HL-60/S4 treated with retinoic acid at 250 ng/mL for 4 days and 3 days (cell line): ENCODE data around the gene COL12A1.

Experiments used
- in situ Hi-C: fragments of 300-500 bp; cut with MboI; formaldehyde crosslinking; loops from 2 replicates; pipeline ENCODE4 v1.7.0; 2022; ENCODE audit warnings: low sequenced_read_pairs

COL12A1 gene

DNA sequence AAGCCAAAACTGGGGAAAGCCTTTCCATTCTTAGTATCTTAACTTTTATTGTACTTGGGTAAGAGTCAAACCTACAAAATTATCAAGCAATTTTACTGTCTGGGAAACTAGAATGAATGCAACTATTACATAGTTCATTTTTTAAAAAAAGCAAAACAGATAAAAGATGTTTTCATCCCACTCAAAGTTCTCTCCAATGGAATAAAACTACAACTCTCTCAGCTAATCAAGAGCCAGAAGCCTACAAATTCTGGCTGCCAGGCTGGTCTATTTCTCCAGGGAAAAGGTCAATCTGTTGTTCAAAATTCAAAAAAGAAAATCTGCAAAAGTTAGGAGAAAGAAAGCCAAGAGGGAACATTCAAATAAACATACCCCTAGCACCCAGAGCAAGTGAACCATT, 56.2 kb downstream of the COL12A1 start:
- in situ Hi-C loops, result no loop called here

DNA sequence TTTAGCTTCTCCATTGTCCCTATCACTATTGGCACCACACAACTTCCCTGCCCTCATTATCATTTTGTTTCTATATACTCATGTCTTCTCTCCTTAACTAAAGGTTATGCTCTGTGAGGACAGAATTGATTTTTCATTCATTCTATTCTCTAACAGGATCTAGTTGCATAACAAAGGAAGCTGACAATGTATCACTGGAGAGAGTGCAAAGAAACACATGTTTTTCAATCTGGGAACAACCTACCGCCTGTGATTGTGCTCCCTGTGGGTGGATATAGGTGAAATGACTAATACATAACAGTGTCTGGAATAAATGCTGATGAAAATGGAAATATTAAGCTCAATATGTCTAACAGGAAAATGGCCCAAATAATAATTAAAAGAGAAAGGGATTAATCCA, 56.6 kb downstream of the COL12A1 start:
- in situ Hi-C loops, result no loop called here

DNA sequence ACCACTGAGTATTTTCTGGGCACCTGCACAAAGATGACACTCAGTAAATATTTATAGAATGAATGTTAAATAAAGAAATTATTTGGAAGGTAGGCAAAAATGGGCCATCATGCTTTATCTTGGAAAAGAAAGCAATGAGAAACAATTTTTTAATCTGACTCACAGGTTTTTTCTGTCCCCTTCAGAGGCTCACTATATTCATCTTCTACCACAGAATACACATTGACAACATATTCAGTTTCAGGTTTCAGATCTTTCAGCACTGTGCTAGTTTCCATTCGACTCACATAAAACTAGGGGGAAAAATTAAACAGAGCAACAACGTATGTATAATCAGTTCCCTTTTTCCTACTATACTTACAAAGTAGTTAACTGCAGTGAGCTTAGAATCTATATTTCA, 58.3 kb downstream of the COL12A1 start:
- in situ Hi-C loops, result no loop called here

DNA sequence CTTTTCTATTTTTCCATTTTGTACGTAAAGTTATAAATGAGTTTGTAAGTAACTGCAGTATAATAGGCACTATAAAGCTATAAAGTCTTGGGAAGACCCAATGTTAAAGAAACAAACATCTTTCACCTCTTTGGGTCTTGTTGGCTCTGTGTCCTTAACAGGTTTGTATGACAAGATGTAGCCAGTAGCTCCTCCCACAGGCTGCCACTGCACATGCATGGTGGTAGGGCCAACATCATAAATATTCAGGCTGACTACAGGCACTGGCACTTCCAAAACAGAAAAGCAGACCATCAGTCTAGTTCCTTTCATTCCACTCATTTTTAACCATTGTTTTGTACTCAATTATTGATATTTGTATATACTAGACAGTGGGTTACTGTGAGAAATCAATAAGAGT, 59.9 kb downstream of the COL12A1 start:
- in situ Hi-C loops, result no loop called here

DNA sequence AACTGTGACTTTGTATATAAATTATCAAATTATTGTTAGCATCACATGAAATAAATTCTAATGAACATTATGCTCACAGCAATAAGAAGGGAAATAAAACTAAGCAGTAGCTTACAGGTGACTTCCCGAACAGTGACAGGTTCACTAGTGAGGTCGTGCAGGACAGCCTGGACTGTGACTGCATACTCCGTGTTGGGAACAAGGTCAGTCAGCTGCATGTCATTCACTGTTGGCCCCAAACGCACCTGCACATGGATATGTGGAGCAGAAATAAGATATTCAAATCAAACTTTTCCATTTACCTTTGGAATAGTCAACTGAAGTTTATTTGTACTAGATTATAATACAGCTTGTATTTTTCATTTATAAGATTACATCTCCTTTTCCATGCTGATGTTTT, 60.6 kb downstream of the COL12A1 start:
- in situ Hi-C loops, result no loop called here

DNA sequence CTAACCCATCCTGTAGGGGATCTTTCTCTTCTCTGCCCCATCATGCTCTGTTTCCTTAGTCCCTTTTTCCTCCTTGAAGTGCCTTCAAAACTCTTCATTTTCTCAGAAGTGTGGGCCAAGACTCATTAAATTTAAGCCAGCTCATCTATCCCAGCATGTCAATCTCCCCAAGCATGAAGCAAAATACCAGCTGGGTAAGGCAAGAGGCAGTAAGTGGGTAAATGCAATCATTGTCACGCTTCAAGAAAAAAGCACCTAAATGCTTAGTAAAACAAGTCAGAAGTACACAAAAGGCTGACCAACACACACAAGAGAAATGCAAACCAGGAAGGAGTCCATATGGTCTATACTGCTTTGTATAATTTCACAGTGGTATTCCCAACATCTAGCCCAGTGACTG, 61.5 kb downstream of the COL12A1 start:
- in situ Hi-C loops, result no loop called here

DNA sequence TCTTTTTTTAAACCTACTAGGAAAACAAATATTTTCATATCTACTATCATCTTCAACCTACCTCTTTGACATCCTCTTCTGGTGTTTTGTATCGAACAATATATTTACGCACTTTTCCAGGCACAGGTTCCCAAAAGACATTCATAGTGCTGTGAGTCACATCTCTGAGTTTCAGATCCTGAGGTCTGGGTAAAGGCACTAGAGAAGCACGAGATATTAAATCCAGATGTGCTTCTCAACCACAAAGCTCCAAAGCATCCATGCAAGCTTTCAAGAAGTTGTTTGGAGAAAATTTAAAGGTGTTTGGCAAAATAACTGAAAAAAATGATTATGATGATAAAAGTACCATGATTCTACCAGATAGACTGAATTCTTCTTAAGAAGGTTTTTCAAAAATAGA, 62.7 kb downstream of the COL12A1 start:
- in situ Hi-C loops, result no loop called here

DNA sequence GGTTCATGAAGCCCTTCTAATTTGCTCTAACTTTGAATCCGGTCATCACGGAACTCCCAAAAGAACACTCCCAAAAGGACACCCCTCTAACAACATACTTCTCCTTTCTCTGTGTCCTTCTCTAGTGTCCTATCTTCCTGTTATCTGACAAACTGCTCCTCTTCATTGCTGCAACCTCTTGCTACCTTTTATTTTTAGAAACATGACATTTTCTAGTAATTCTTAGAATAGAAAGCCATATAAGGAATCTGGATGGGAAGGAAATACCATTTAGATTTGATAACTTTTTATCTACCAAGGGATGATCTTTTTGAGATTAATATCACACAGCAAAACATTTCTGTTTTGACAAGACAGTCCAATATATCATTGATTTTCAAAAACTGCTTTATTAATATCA, 63.1 kb downstream of the COL12A1 start:
- in situ Hi-C loops, result no loop called here

DNA sequence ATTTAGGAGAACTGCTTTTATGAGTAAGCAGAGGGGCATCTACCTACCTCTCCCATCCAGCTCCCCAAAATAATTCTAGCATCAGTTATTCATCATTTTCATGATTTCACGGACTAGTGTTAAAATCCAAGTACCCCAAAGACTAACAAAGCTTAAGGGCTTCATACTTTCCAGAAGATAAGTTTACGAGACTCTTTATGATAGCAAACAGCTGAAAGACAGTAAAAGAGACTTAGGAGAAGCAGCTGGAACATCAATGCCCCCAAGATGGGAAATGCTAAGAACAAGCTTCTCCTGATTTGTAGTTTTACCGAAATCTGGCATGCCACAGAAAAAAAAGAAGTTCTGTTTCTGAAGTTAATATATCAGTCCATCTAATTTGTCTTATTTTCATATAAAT, 70.0 kb downstream of the COL12A1 start:
- in situ Hi-C loops, result no loop called here

DNA sequence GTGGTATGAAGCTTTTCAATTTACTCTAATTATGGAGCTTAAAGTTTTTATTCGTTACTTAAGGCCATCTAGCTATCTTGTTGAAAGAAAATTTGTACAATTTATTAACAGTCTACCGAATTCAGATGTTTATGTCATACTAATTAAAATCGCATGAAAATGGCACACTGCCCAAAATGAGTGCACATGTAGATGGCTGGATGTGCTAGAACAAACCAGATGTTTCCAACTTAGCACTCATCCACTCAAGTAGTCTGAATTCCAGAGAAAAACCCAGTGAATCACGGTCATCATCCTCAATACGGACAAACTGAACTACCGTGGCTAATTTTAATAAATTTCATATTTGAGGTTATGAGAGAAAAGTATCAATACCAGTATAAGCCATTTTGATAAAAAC, 70.4 kb downstream of the COL12A1 start:
- in situ Hi-C loops, result no loop called here

DNA sequence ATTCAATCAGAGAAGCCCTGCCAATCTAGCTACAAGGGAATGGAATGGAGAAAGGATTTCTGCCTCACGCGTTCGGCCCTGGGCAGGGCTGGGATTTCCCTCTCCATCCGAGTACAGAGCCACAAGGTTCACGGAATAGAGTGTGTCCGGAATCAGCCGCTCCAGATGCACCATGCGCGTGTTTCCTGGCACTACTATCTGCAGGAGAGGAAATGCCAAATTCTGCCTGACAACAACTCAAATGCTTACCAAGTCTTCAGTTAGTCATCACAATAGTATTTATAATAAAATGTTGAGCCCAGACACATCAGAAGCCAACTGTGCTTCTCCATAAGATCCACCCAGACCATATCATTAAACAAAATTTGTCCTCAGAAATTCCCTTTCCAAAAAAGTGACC, 75.1 kb downstream of the COL12A1 start:
- in situ Hi-C loops, result no loop called here

DNA sequence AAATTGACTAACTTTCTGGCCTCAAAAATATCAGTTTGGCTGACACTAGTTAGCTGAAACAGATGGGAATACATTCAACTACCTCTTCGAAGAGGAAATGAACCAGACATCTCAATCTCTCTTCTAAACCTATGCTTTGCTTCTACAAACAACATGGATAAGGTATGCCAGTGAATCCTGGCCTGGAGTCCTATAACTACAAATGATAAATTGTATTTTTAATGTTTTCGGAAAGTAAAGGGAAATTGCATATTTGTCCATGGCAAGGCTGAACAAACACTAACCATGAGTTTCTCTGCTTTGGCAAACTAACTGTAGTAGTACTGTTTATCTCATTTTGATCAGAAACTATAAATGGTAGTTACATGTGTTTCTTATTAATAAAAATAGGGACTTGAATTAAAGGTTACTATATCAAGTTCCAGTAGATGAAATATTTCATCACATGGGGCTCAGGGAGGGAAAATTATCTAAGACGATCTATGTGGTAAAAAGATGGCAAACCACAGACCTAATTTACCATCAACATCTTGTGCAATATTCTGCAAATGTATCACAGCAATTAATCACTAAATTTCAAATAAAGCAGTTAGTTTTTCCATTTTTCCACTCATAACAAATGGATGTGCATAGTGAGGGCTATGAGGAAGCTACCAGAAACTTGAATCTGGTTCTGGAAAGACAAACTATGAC, 76.8 kb downstream of the COL12A1 start:
- in situ Hi-C loops, result no loop called here

DNA sequence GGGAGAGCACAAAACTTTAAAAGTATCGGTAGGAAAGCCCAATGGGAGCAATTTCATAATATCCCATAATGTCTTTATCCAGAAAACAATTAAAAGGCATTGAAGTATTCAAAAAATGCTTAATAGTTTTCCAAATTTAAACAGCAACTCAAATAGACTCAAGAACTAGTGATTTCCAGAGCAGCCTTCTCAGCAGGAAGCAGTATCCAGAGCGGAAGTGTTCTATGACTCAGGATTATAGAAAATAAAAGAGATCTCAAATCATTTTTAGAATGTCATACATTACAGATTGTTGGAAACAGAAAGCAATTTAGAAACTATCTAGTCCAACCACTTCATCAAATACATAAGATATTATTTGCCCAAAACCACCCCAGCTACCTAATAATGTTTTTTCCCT, 79.3 kb downstream of the COL12A1 start:
- in situ Hi-C loops, result no loop called here

DNA sequence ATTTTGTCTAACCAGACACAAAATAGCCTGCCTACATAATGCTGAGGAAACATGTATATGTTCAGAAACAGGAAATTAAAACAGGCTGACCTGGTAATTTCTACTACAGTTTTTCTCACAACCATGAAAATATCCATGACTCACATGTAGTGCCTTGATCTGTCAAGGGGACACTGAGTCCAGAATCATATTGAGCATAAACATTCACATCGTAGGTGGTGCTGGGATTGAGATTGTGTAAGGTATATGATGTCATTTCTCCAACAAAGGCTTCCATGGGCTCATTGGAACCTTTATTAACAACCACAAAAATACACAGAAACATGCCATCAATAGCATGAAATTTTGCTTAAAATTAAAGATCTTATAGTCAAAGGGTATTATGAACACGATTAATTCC, 80.9 kb downstream of the COL12A1 start:
- in situ Hi-C loops, result no loop called here

DNA sequence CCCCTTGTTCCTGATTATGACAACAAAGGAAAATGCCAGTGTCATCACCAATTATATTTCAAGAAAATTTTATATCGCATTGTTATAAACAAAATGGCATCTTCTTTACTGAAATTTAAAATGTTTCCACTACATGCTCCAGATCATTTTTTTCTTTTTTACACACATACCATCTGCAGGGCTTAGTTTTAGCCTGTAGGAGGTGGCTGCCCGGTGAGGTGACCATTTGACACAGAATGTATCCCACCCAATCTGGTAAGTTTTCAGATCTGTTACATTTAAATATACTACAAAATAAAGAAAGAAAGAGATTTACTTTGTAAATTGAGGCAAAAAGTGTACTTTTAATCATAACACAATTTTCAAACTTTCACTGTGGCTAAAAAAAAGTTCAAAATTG, 81.8 kb downstream of the COL12A1 start:
- in situ Hi-C loops, result no loop called here

DNA sequence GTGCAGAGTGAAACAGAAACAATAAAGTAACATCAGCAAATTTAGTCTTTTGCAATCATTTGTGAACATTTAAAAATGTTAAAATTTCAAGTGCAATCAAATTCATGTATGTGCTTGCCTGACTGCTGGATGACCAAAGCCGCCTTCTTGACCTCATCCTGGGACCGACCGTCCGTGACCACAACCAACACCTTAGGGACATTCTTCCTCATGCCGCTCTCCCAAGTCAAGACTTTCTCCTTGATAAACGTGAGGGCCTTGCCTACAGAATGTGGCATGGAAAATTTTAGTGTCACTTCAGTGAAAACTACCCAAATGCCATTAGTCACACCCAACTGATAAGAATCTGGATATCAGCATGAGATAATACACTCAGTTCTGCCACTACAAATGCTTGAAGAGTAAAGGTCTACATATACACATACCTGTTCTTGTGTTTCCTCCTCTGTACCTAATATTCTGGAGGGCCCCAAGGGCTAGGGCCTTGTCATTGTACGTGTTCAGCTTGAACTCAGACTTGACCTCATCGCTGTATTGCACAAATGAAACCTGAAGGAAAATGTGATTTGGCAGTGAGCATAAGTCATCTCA, 86.8 kb downstream of the COL12A1 start:
- in situ Hi-C loops, result no loop called here

DNA sequence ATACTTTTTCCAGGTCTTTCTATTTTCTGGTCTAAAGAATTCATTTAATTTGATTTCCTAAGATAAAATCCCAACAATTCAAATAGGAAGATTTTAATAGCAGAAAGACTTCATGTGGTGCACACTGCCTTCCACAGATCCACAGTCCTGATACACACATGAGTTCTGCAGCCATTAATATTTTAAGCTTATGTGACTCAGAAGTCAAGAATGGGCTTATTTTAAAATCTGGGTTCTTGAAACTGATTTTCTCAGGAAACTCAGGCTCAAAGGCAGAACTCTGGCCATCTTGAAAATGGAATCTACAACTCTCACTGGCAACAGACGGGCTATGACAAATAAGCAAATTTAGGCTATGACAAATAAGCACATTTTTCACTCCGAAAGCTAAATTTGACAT, 88.2 kb downstream of the COL12A1 start:
- in situ Hi-C loops, result no loop called here

DNA sequence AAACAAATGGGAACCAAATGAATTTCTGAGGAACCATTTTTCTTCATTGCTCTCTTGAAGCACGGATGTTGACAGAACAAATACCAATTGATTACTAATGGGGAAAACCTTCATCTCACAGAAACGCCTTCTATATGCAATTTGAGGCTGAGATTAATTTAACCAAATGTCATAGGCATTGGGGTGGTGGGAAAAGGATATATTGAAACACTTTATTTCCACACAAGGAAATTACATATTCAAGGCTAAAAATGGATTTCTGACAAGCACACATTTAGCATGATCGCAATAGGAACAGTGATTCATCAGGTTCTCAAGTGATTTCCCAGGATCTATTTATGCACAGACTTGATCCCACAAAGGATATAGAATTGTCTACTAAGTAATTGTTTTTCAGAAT, 88.9 kb downstream of the COL12A1 start:
- in situ Hi-C loops, result no loop called here

DNA sequence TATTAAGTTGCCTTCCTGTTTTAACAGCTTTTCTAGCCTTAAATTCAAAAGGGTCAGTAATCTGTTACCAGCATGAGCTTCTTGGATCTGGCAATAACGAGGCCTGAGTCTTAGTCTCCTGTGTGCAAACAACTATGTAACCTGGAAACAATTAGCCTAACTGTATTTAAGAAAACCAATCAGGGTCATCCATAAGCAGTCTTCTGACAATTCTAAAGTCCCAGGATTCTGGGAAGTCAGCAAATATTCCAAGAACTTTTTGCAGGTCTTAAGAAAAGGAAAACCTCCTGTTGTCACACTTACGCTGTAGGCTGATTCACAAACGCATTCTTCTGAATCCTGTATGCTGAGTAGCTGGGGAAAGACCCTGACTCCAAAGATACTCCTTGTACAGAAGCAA, 90.4 kb downstream of the COL12A1 start:
- in situ Hi-C loops, result no loop called here

DNA sequence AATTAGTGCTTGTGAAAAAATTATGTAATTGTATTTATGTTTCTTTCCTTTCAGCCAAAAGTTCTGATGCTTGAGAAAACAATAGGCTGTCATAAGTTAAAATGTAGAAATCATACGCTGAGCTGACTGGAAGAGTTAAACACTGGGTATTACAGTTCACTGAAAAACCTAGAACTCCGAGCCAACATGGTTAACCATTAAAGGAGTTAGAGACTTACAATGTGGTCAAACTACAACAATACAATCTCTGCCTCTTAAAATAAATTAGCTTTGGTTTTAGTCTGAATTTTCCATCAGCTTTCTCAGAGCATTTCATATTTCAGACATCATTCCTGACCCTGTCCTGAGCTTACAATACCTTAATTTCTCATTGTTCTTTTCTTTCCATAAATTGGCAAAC, 91.0 kb downstream of the COL12A1 start:
- in situ Hi-C loops, result no loop called here

DNA sequence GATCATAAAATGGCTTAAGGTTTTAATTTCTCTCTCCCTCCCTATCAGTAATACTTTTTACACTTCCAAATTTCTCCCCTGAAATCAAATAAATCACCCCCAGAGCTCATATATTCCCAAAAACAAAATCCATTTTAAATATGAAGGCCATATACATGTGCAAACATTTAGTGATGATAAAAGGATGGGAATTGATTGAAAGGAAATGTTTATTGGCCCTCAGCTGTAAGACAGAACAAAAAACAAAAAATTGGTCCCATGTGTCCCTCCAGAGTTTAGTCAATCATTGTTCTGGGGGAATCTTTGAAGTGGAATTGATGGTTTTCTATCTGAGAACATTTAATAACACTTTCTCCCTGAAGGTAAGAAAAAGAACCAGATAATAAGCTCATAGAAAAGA, 91.7 kb downstream of the COL12A1 start:
- in situ Hi-C loops, result no loop called here

DNA sequence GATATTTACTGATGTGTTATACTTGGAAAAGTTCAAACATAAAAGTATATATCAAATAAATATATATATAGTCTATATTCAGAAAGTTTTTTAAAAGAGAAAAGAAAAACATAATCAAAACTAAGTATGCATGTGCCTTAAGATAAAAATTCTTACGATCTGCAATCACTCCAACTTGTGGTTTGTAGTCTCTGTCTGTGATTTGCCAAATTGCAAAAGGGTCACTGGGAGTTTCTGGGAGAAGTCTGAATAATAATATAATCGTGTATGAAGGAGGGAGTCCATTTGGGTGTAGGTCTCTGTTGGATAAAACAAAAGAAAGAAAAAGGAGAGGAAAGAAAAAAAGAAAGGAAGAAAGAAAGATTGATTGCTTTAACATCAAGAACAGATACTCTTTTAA, 92.4 kb downstream of the COL12A1 start:
- in situ Hi-C loops, result no loop called here

DNA sequence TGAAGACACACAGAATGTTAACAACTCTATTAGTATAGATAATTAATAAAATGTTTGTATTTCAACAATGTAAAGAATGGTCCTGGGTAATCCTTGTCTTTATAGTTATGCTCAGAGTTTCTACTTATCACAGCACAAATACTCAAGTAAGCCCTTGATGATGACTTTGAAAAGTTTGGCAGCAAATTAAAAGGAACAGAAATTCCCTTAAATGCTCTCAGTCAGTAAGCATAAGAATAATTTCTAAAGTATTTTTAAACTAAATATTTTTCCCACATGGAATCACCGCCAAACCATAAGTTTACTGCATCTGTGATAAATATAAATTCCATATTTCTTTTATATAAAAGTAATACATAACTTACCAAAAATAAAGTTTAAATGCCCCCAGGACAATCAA, 96.1 kb downstream of the COL12A1 start:
- in situ Hi-C loops, result no loop called here
